Caki2 (cell line): ENCODE results near the gene ARIH2. TPM values are rescaled to one million over a fixed set of nuclear protein-coding genes. Genes with fewer than 3 reads are reported as not detected.
"Not testable (repeated sequence)": the region's sequence is repeated elsewhere in the genome, so short reads cannot be mapped to it uniquely, and the experiment has no call there.

Experiments used
- DNase-seq: peaks from one replicate; pipeline ENCODE4 v3.0.0-alpha.2; 2015; ENCODE audit warnings: low read depth
- in situ Hi-C: cut with HindIII; loops from 2 replicates; pipeline ENCODE4 v1.10.0; 2016; ENCODE audit warnings: low sequenced_read_pairs, low pct_unique_long_range_greater_than_20kb, mixed read lengths
- total RNA-seq: library from RNA; depleted of rRNA; stranded (reverse); fragments of >200 nt; shearing (Covaris generic); gene quantifications from 2 replicates; pipeline ENCODE4 v1.2.3, GENCODE V29; 2014; ENCODE audit warnings: low replicate concordance

The ARIH2 gene
- total RNA-seq, 1 experiment from 2014 or later, result 83.3 TPM

GRCh38 chr3:48990636-48991469, 72.2 kb downstream of the ARIH2 start:
- in situ Hi-C loops, result no loop called here

DNA sequence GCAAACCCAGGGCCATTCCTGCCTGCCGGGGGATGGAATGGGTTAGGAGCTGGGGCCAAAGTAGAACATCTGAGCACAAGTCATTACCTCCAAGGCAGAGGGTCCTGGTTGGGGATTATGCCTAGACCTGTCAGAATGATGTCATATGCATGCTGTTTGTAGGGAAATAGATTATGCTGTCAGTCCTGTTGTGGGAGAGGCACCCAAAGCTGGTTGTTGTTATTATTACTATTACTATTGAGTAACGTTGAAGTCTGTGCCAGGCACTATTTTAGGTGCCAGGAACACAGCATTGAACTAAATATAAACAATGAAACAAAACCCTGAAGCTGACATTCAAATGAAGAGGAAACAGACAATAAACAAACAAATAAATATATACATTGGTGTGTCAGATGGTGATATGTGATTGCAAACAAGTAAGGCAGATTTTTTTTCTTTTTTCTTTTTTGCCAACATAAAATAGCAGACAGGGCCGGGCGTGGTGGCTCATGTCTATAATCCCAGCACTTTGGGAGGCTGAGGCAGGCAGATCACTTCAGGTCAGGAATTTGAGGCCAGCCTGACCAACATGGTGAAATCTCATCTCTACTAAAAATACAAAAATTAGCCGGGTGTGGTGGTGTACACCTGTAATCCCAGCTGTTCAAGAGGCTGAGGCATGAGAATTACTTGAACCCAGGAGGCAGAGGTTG, 73.4 kb downstream of the ARIH2 start:
- DNase-seq, result no peak
- in situ Hi-C loops, result no loop called here

More at GRCh38 chr3:48990636-48991469, 72.2 kb downstream of the ARIH2 start:
- peak; percentile 32 for DNase-seq

GRCh38 chr3:48993834-48994233, 75.2 kb downstream of the ARIH2 start:
- in situ Hi-C loops, result no loop called here
- no peak for DNase-seq

GRCh38 chr3:48996640-48997039, 78.0 kb downstream of the ARIH2 start:
- in situ Hi-C loops, result no loop called here
- DNase-seq, result no peak

GRCh38 chr3:48997102-48997635, 78.5 kb downstream of the ARIH2 start:
- in situ Hi-C loops, result no loop called here
- DNase-seq, result no peak

DNA sequence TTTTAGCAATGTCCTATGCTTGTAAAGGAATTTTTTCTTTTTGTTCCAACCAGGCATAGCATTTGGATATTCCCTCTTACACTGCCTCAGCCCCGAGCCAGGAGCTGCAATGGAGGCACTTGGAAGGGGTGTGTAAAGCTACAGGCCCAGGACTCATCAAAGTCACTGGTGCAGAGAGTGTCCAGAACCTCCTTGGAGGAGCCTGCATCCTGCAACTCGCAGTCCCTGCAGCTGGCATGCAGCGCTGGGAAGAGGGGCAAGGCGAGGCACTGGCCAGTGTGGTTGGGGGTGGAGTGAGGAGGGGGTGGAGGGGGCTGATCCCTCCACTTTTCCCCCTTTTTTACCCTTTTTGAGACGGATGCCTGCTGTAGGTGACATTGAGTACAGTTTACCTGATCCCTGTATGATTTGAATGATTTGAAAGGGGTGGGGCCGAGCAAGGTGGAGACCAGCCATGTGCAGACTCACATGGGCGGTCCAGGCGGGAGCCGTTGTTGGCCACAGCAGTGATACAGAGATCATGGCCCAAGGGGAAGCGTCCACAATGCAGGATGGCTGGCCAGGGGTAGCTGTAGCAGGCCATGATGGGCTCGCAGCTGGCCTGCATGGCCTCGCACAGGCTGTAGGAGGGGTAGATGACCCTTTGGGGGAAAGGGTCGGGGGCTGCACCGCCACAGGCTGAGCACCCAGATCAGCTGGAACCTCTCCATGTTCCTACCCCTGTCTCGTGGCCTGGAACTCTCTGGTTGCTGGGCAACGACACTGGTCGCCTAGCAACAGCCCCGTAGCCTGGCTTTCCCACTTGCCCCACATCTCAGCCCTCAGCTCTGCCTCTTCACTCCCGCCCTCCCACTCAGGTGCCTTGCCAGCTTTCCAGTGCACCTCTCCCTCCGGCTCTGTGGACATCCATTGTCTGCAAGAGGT, 79.3 kb downstream of the ARIH2 start:
- DNase-seq, result no peak
- in situ Hi-C loops, result no loop called here

GRCh38 chr3:48999085-48999858, 80.6 kb downstream of the ARIH2 start:
- in situ Hi-C loops, result no loop called here

GRCh38 chr3:49001155-49001554, 82.5 kb downstream of the ARIH2 start:
- DNase-seq, result no peak
- in situ Hi-C loops, result no loop called here

More at GRCh38 chr3:48999085-48999858, 80.6 kb downstream of the ARIH2 start:
- DNase-seq, result no peak

GRCh38 chr3:49004352-49005302, 86.0 kb downstream of the ARIH2 start:
- no peak for DNase-seq
- in situ Hi-C loops, result no loop called here

DNA sequence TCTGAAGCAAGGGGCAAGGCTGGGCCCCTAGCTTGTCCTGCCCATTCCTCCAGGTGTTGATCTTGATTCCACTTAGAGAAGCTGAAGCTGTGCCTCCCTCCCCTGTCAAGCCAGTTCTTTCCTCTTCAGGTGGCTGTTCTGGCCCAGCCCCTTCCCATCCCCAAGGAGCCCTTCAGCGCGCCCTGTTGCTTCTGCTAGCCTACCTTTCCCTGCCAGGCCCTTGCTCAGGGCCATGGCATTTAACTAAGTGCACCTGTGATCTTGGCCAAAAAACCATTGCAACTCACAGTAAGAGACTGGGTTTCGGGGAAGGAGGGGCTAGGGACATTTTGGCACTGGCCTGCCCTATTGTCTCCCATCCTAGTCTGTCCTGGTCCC, 86.7 kb downstream of the ARIH2 start:
- in situ Hi-C loops, result no loop called here
- DNase-seq, result no peak

DNA sequence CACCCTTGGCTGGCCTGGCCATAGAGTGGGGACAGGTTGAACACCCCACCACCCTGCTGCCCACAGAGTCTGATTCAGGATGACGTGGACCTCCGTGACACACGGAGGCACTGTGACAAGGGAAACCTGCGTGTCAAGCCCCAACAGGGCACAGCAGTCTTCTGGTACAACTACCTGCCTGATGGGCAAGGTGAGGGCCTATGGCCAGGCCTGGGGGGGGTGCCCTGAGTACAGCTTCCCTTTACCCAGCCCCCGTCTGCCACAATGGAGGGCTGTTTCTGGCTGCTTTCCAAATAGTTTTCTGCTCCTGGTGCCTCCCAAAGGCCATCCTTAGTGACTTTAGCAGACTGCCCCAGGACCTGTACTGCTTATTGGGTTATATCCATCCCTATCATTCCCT, 87.4 kb downstream of the ARIH2 start:
- in situ Hi-C loops, result no loop called here
- DNase-seq, result no peak

- no peak for DNase-seq
- in situ Hi-C loops, result no loop called here
These were observed 87.9 kb downstream of the ARIH2 start for GRCh38 chr3:49006408-49007067.

DNA sequence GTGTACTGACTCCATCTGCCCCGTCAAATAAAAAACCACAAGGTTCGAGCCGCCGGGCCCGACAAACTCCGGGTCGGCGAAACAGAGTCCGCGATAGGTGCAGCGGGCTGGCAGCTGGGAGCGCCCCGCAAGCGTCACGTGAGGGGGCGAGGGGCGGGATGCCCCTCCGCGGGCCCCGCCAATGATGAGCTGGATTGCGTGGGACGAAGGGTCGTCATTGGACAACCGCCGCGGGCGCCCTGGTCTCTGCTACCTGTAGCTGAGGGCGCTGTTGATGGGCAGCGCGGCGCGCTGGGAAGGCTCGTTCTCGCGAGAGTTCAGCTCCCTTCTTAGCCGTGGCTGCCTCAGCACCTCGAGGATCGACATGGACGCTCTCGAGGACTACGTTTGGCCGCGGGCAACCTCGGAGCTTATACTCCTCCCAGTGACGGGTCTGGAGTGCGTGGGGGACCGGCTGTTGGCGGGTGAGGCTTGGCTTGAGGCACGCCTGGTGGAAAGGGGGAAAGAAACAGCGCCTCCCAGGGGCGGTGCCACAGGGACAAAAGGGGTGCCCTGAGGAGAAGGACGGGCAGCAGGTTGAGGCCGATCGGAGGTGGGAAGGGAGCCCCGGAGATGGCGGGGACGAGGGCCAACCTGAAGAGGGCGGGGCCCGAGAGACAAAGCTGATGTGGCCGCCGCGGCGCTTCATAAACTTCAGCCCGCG, 88.6 kb downstream of the ARIH2 start, which contains the start of gene WDR6:
Gene WDR6, plus strand, starts transcription at position 324 of the 703 bp plus-strand sequence. Its CDS starts 41 bp downstream, at position 365.
- in situ Hi-C loops, result no loop called here

DNA sequence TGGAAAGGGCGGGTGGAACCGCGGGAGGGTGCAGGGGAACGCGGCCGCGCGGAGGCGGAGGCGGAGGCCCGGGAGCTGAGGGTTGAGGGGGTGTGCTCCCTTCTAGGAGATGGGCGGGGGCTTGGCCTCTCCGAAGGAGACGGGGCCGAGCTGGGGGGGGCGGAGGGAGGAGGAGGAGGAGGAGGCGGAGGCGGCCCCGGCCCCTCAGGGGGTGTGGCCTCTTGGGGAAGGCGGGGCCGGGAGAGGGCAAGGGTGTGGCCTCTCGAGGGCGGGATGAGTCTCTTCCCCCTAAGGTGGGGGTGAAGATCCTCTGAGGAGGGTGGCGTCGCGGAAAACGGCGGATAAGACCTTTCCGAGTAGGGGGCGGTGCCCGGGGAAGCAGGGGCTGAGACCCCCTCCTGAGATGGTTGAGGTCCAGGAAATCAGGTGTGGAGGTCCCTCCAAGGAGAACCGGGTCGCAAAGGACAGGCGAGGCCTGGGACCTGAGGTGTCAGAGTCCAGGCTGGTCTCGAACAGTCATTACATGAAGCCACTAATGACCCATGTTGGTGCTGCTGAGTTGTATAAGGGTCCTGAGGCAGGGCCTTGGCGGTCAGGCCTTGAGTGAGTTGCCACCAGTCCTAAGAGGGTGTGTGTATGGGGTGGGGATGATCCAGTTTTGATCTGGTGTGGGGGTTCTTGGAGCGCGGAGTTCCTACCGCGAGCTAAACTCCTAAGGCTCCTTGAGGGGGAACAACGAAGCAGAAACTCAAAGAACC, 89.3 kb downstream of the ARIH2 start:
- peak; percentile 89 for DNase-seq
- in situ Hi-C loops, result no loop called here

More for the DNA sequence above, 88.6 kb downstream of the ARIH2 start, which contains the start of gene WDR6:
- peak; percentile 96 for DNase-seq

DNA sequence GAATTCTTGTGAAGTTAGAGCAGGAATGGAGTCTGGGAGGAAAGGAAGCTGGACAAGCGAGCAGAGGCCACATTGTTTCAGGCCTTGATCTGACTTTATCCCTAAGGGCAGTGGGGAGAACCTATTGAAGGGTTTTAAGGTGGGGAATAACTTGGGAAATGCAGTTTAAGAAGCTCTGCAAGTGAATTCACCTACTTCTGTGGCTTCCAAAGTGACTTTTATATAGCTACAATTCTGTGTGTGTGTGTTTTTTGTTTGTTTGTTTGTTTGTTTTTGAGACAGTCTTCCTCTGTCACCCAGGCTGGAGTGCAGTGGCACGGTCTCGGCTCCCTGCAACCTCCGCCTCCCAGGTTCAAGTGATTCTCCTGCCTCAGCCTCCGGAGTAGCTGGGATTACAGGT, 90.0 kb downstream of the ARIH2 start:
- DNase-seq, in situ Hi-C loops: not testable (repeated sequence)
